Mesenchymal stem cell (in vitro differentiated cells and primary cell): Measurements from ENCODE around the gene ZDHHC14.

Source experiments
- DNase-seq: peaks from one replicate; pipeline ENCODE4 v3.0.0-alpha.2; 2013
- H2AFZ ChIP-seq: one replicate; pipeline ENCODE4 v1.6.1; 2013; ENCODE audit warnings: low read depth, mild to moderate bottlenecking, control low read depth, inconsistent platforms, low read length, moderate library complexity
- H2AK5ac ChIP-seq: 2 replicates; pipeline ENCODE4 v1.6.1; 2013; ENCODE audit warnings: low read length, moderate library complexity, mild to moderate bottlenecking, inconsistent platforms; ENCODE audit not compliant: severe bottlenecking
- H2BK120ac ChIP-seq: one replicate; pipeline ENCODE4 v1.6.1; 2013; ENCODE audit warnings: low read depth, mild to moderate bottlenecking, inconsistent platforms, low read length, moderate library complexity
- H2BK12ac ChIP-seq, 2 experiments: one replicate each; pipeline ENCODE4 v1.6.1; 2013; ENCODE audit warnings: inconsistent platforms in 2 of 2, low read length in 2 of 2, mild to moderate bottlenecking in 2 of 2, moderate library complexity in 2 of 2, control low read depth in 1 of 2
- H2BK15ac ChIP-seq: one replicate; pipeline ENCODE4 v1.6.1; 2013; ENCODE audit warnings: mild to moderate bottlenecking, low read depth, inconsistent platforms; ENCODE audit not compliant: poor library complexity, severe bottlenecking
- H2BK5ac ChIP-seq: 2 replicates; pipeline ENCODE4 v1.6.1; 2013; ENCODE audit warnings: low read depth, mild to moderate bottlenecking, low read length, control low read depth, inconsistent platforms; ENCODE audit not compliant: poor library complexity, severe bottlenecking
- H3K14ac ChIP-seq, 2 experiments: one replicate each; pipeline ENCODE4 v1.6.1; 2013; ENCODE audit warnings: inconsistent platforms in 2 of 2, low read length in 2 of 2, control low read depth in 1 of 2, mild to moderate bottlenecking in 1 of 2, moderate library complexity in 1 of 2
- H3K18ac ChIP-seq, 2 experiments: one replicate each; pipeline ENCODE4 v1.6.1; 2013; ENCODE audit warnings: inconsistent platforms in 2 of 2, low read length in 2 of 2, control low read depth in 1 of 2, low read depth in 1 of 2, mild to moderate bottlenecking in 1 of 2
- H3K23ac ChIP-seq, 2 experiments: one replicate each; pipeline ENCODE4 v1.6.1; 2013; ENCODE audit warnings: inconsistent platforms in 2 of 2, low read length in 2 of 2, mild to moderate bottlenecking in 2 of 2, moderate library complexity in 2 of 2, control low read depth in 1 of 2
- H3K27ac ChIP-seq: 2 replicates; pipeline ENCODE4 v1.5.1; 2013; ENCODE audit warnings: mild to moderate bottlenecking, moderate library complexity, low read length, control low read depth, inconsistent platforms; ENCODE audit not compliant: poor library complexity, severe bottlenecking
- H3K27me3 ChIP-seq, 2 experiments: 2 replicates each; pipeline versions ENCODE4 v1.6.1 to v1.7.0; 2013; ENCODE audit warnings: low read length in 2 of 2, mild to moderate bottlenecking in 2 of 2, moderate library complexity in 2 of 2, control low read depth in 1 of 2, inconsistent platforms in 1 of 2; ENCODE audit not compliant: control insufficient read depth in 1 of 2, insufficient read depth in 1 of 2
- H3K36me3 ChIP-seq, 2 experiments: 2 replicates each; pipeline versions ENCODE4 v1.6.1 to v1.7.0; 2013; ENCODE audit warnings: low read length in 2 of 2, control low read depth in 1 of 2, inconsistent platforms in 1 of 2, low read depth in 1 of 2, mild to moderate bottlenecking in 1 of 2; ENCODE audit not compliant: insufficient read depth in 2 of 2, control insufficient read depth in 1 of 2
- H3K4ac ChIP-seq, 2 experiments: one replicate each; pipeline ENCODE4 v1.6.1; 2013; ENCODE audit warnings: inconsistent platforms in 2 of 2, low read length in 2 of 2, mild to moderate bottlenecking in 2 of 2, moderate library complexity in 2 of 2, control low read depth in 1 of 2, low read depth in 1 of 2
- H3K4me1 ChIP-seq: 2 replicates; pipeline ENCODE4 v1.6.1; 2013; ENCODE audit warnings: low read depth, low read length, control low read depth; ENCODE audit not compliant: control insufficient read depth, insufficient read depth
- H3K4me2 ChIP-seq: 2 replicates; pipeline ENCODE4 v1.6.1; 2013; ENCODE audit warnings: low read length, mild to moderate bottlenecking, inconsistent platforms; ENCODE audit not compliant: poor library complexity, severe bottlenecking
- H3K4me3 ChIP-seq, 2 experiments: 2 replicates each; pipeline versions ENCODE4 v1.5.1 to v1.7.0; 2013; ENCODE audit warnings: low read length in 2 of 2, mild to moderate bottlenecking in 2 of 2, control low read depth in 1 of 2, low read depth in 1 of 2; ENCODE audit not compliant: insufficient read depth in 1 of 2
- H3K79me1 ChIP-seq: replicated peaks from 2 replicates; pipeline ENCODE4 v1.6.1; 2013; ENCODE audit warnings: mild to moderate bottlenecking, control low read depth, low read length, inconsistent platforms; ENCODE audit not compliant: poor library complexity, severe bottlenecking
- H3K9ac ChIP-seq: 2 replicates; pipeline ENCODE4 v1.7.0; 2013; ENCODE audit warnings: mild to moderate bottlenecking, low read length, moderate library complexity
- H3K9me3 ChIP-seq: 2 replicates; pipeline ENCODE4 v1.7.0; 2013; ENCODE audit warnings: mild to moderate bottlenecking, low read length; ENCODE audit not compliant: control insufficient read depth
- H4K8ac ChIP-seq: one replicate; pipeline ENCODE4 v1.6.1; 2013; ENCODE audit warnings: inconsistent platforms, mild to moderate bottlenecking, low read length, moderate library complexity
- H4K91ac ChIP-seq: one replicate; pipeline ENCODE4 v1.6.1; 2013; ENCODE audit warnings: mild to moderate bottlenecking, low read length, inconsistent platforms
- WGBS: methylation state at CpG from one replicate; pipeline ENCODE4 v1.1.7; 2013; ENCODE audit warnings: mixed read lengths; 5-methylcytosine and 5-hydroxymethylcytosine counted together

ZDHHC14 gene

DNA sequence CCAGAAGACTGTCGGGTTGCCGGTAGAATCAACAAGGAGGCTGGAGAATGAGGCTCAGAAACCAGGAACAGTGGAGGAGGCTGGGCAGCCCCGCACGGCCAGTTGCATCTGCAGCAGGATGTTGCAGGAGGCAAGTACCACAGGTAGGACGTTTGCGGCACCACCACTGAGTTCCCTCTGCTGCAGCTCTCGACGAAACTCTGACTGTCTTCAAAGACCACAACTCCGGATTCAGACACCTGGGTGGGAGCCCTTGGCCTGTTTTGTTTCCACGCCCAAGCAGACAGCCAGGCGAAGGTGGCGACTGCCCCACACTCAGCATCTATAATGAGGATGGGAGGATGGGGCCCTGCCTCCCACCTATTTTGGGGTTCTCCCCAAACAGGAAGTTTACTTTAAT, 218.2 kb downstream of the ZDHHC14 start:
- Histone ChIP-seq H3K9ac (no peak overlapping the region), H2AFZ (no peak overlapping the region), H3K23ac (no peak overlapping the region), H2AK5ac (no peak overlapping the region), H3K18ac (no peak overlapping the region), H2BK5ac (no peak overlapping the region), H3K4me2 (no peak overlapping the region), H3K36me3 (peaks cover 0 to 3% of the 10 kb centered on the region in 2 experiments), H2BK15ac (no peak overlapping the region), H2BK12ac (no peak overlapping the region), H2BK120ac (no peak overlapping the region), H4K91ac (no peak overlapping the region), H3K4ac (no peak overlapping the region), H3K27me3 (no peaks in the 10 kb centered on the region), H3K27ac (no peak overlapping the region), H3K4me1 (peaks cover 2% of the 10 kb centered on the region), H3K14ac (no peak overlapping the region), H3K4me3 (no peak overlapping the region), H3K9me3 (no peaks in the 10 kb centered on the region), H4K8ac (no peak overlapping the region), H3K79me1 (peaks cover 3% of the 10 kb centered on the region)
- WGBS: 97% methylated on average over 12 of the region's 12 CpGs
- DNase-seq: no peak

- Histone ChIP-seq H2AFZ (no peak overlapping the region), H4K8ac (no peak overlapping the region), H2BK12ac (no peak overlapping the region), H3K4me3 (no peak overlapping the region), H3K9me3 (no peaks in the 10 kb centered on the region), H3K4me2 (no peak overlapping the region), H2BK120ac (no peak overlapping the region), H4K91ac (no peak overlapping the region), H2BK5ac (no peak overlapping the region), H2BK15ac (no peak overlapping the region), H3K23ac (peak overlapping the region in 1 of 2 experiments; percentile 53), H3K79me1 (peaks cover 3% of the 10 kb centered on the region), H3K9ac (no peak overlapping the region), H3K36me3 (peaks cover 0 to 3% of the 10 kb centered on the region in 2 experiments), H3K4ac (no peak overlapping the region), H3K4me1 (peaks cover 5% of the 10 kb centered on the region), H2AK5ac (no peak overlapping the region), H3K14ac (no peak overlapping the region), H3K27me3 (no peaks in the 10 kb centered on the region), H3K27ac (no peak overlapping the region), H3K18ac (no peak overlapping the region)
- no peak for DNase-seq
- 96% methylated on average over 8 of the region's 15 CpGs for WGBS
These were observed 219.8 kb downstream of the ZDHHC14 start for GRCh38 chr6:157600807-157601206.

- Histone ChIP-seq H2BK120ac (no peak overlapping the region), H4K91ac (no peak overlapping the region), H4K8ac (no peak overlapping the region), H3K36me3 (peaks cover 0 to 3% of the 10 kb centered on the region in 2 experiments), H3K4me1 (peaks cover 7% of the 10 kb centered on the region), H3K18ac (no peak overlapping the region), H2BK5ac (no peak overlapping the region), H3K14ac (no peak overlapping the region), H3K4me3 (no peak overlapping the region), H3K79me1 (peaks cover 3% of the 10 kb centered on the region), H3K23ac (no peak overlapping the region), H2BK12ac (no peak overlapping the region), H3K4ac (no peak overlapping the region), H3K9me3 (no peaks in the 10 kb centered on the region), H3K27ac (no peak overlapping the region), H2AFZ (no peak overlapping the region), H3K4me2 (no peak overlapping the region), H2BK15ac (no peak overlapping the region), H3K9ac (no peak overlapping the region), H3K27me3 (no peaks in the 10 kb centered on the region), H2AK5ac (no peak overlapping the region)
- DNase-seq: no peak
- WGBS: 92% methylated on average over 17 of the region's 18 CpGs
These were observed 221.7 kb downstream of the ZDHHC14 start for GRCh38 chr6:157602521-157603295.

DNA sequence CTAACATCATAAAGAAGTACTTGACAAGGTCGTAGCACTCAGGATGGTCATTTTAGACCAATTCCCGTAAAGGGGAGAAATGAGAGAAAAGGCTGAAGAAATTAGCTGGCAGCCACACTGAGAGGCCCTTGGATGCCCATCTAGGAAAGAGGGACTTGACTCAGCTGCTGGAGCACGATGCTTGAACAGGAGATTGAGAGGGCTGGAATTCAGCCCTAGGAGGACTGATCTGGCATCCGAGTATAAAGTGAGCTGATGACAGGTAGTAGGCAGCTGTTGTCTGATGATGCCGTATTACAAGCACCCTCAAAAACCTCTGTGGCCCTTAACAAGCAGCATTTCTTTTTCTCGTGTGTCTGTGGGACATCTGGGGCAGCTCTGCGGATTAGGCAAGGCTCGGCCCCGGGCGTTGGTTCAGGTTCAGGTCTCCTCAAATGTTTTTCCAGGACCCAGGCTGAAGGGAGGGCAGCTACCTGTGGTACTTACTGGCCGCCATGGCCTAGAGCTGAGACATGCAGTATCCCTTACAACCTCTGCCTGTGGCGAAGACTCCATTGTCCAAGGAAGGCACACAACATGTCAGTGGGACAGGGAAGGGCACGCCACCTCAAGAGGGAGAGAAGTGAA, 222.4 kb downstream of the ZDHHC14 start:
- Histone ChIP-seq H3K36me3 (peaks cover 0 to 8% of the 10 kb centered on the region in 2 experiments), H3K9me3 (no peaks in the 10 kb centered on the region), H4K91ac (no peak overlapping the region), H3K4me2 (no peak overlapping the region), H3K4me1 (peaks cover 11% of the 10 kb centered on the region), H2BK12ac (no peak overlapping the region), H3K23ac (no peak overlapping the region), H4K8ac (no peak overlapping the region), H2BK5ac (no peak overlapping the region), H3K9ac (no peak overlapping the region), H2BK120ac (no peak overlapping the region), H3K27ac (no peak overlapping the region), H3K27me3 (no peaks in the 10 kb centered on the region), H3K79me1 (peaks cover 5% of the 10 kb centered on the region), H2BK15ac (no peak overlapping the region), H3K14ac (no peak overlapping the region), H3K4me3 (no peak overlapping the region), H2AK5ac (no peak overlapping the region), H3K18ac (no peak overlapping the region), H2AFZ (no peak overlapping the region), H3K4ac (no peak overlapping the region)
- no peak for DNase-seq
- WGBS: 96% methylated on average over 13 of the region's 13 CpGs
